ENCODE measurements around the gene ARSB. TPM values are rescaled to one million over a fixed set of nuclear protein-coding genes. Genes with fewer than 3 reads are reported as not detected.

ARSB gene
- total RNA-seq, 4 donors from 2014 or later = 10.0 to 17.4 (median 13.9) TPM

DNA sequence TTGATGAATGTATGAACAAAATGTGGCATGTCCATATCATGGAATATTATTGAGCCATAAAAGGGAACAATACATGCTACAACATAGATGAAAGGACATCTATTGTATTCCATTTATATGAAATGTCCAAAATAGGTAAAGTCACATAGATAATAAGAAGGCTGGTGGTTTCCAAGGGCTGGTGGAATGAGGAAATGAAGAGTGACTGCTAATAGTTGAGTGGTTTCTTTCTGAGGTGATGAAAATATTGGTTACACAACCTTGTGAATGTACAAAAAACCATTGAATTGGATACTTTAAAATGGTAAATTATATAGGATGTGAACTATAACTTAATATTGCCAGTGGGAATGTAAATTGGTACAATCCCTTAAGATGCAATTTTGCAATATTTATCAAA lies 5.2 kb downstream of the ARSB start:
- Histone ChIP-seq H3K4me3 (replicated peaks in 1 of 3) (no peak overlapping the region), H3K36me3 (no peaks in the 10 kb centered on the region), H3K27ac (no peak overlapping the region), H3K27me3 (no peaks in the 10 kb centered on the region), H3K4me1 (peaks cover 3 to 13% of the 10 kb centered on the region in 2 donors), H3K9me3 (no peaks in the 10 kb centered on the region)
- no peak for DNase-seq
- intact Hi-C loops (cut with DNase I) = no loop called here
- TF ChIP-seq, protein P1, sequence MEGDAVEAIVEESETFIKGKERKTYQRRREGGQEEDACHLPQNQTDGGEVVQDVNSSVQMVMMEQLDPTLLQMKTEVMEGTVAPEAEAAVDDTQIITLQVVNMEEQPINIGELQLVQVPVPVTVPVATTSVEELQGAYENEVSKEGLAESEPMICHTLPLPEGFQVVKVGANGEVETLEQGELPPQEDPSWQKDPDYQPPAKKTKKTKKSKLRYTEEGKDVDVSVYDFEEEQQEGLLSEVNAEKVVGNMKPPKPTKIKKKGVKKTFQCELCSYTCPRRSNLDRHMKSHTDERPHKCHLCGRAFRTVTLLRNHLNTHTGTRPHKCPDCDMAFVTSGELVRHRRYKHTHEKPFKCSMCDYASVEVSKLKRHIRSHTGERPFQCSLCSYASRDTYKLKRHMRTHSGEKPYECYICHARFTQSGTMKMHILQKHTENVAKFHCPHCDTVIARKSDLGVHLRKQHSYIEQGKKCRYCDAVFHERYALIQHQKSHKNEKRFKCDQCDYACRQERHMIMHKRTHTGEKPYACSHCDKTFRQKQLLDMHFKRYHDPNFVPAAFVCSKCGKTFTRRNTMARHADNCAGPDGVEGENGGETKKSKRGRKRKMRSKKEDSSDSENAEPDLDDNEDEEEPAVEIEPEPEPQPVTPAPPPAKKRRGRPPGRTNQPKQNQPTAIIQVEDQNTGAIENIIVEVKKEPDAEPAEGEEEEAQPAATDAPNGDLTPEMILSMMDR (IDR thresholded peaks at IDR 0.05) = no peak
- no peak for TF ChIP-seq POLR2A (IDR thresholded peaks at IDR 0.05)

- 73 to 81% methylated on average over 7 of the region's 7 CpGs for WGBS, 2 donors
- H3K9me3 ChIP-seq = no peaks in the 10 kb centered on the region
- intact Hi-C loops (cut with DNase I) = no loop called here
- peaks cover 3 to 13% of the 10 kb centered on the region in 2 donors for H3K4me1 ChIP-seq
- no peak for DNase-seq
- H3K27me3 ChIP-seq = no peaks in the 10 kb centered on the region
- H3K4me3 ChIP-seq (replicated peaks in 1 of 3) = no peak overlapping the region
- TF ChIP-seq, protein P1 (IDR thresholded peaks at IDR 0.05) = no peak
- TF ChIP-seq POLR2A (IDR thresholded peaks at IDR 0.05) = no peak
- no peaks in the 10 kb centered on the region for H3K36me3 ChIP-seq
- no peak overlapping the region for H3K27ac ChIP-seq
Observed at GRCh38 chr5:78979117-78979742, 5.9 kb downstream of the ARSB start.

DNA sequence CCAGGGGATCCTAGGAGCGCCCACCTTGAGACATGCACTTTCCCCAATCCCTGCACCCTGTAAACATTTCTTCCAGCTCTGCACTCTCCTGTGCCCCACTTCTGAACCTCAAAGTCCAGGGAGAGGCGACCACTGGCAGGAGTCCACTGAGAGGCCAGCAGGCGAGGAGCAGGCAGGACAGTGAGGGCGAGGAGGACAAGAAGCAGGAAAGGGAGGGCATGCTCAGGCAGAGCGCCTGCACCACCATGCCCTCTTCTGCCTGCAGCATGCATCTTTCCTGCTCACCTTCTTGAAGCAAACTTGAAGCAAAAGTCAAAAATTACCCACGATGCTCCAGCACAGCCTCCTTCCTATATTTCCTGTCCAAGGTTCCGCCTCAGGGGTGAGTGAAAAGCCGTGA lies 10.1 kb downstream of the ARSB start:
- intact Hi-C loops (cut with DNase I) = no loop called here
- H3K27me3 ChIP-seq = no peaks in the 10 kb centered on the region
- DNase-seq = no peak
- H3K36me3 ChIP-seq = no peaks in the 10 kb centered on the region
- no peaks in the 10 kb centered on the region for H3K9me3 ChIP-seq
- H3K4me1 ChIP-seq = peaks cover 13 to 24% of the 10 kb centered on the region in 2 donors
- 95 to 96% methylated on average over 8 of the region's 8 CpGs for WGBS, 2 donors
- no peak overlapping the region for H3K27ac ChIP-seq
- H3K4me3 ChIP-seq (replicated peaks in 1 of 3) = no peak overlapping the region
- no peak for TF ChIP-seq POLR2A (IDR thresholded peaks at IDR 0.05)
- TF ChIP-seq, protein P1 (IDR thresholded peaks at IDR 0.05) = no peak

DNA sequence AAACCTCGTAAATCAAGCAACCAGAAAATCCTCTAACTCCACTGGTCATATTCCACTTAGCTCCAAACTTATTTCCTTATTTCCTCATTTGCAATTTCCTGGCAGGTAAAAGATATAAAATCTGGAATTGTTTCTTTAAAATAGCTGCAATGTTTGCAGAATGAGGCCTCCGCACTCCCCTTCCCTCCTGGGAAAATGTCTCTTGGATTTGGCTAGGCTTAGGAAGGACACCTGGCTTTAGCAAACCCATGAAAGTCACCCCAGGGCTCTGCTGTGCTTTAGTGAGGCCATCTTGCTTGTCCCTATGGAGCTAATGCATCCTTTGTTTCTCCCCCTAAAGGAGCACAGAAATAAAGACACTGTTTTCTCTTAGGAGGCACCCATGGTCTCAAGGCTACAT lies 10.5 kb downstream of the ARSB start:
- Histone ChIP-seq H3K9me3 (no peaks in the 10 kb centered on the region), H3K27ac (no peak overlapping the region), H3K4me1 (peaks cover 13 to 24% of the 10 kb centered on the region in 2 donors), H3K27me3 (no peaks in the 10 kb centered on the region), H3K36me3 (no peaks in the 10 kb centered on the region), H3K4me3 (replicated peaks in 1 of 3) (no peak overlapping the region)
- TF ChIP-seq POLR2A (IDR thresholded peaks at IDR 0.05) = no peak
- TF ChIP-seq, protein P1 (IDR thresholded peaks at IDR 0.05) = no peak
- WGBS, 2 donors = 85 to 94% methylated on average over 2 of the region's 2 CpGs
- DNase-seq = no peak
- intact Hi-C loops (cut with DNase I) = no loop called here

- WGBS, 2 donors = 73 to 85% methylated on average over 5 of the region's 5 CpGs
- no peak for TF ChIP-seq POLR2A (IDR thresholded peaks at IDR 0.05)
- TF ChIP-seq, protein P1 (IDR thresholded peaks at IDR 0.05) = no peak
- Histone ChIP-seq H3K27me3 (no peaks in the 10 kb centered on the region), H3K4me1 (peaks cover 13 to 24% of the 10 kb centered on the region in 2 donors), H3K4me3 (replicated peaks in 1 of 3) (no peak overlapping the region), H3K9me3 (no peaks in the 10 kb centered on the region), H3K36me3 (no peaks in the 10 kb centered on the region), H3K27ac (no peak overlapping the region)
- no peak for DNase-seq
- intact Hi-C loops (cut with DNase I) = no loop called here
Observed at GRCh38 chr5:78974011-78974410, 11.1 kb downstream of the ARSB start.
